Lung (tissue), 12 donors: ENCODE results near the gene HDHD3. TPM values are rescaled to one million over a fixed set of nuclear protein-coding genes. Genes with fewer than 3 reads are reported as not detected.
A peak's percentile ranks its signal among the peaks of the same experiment; 100 is the strongest.

Source experiments
- ATAC-seq: fragments of 200-7000 bp; cut with Tn5 transposase; one replicate; pipeline ENCODE4 v1.9.1; 2020; ENCODE audit warnings: moderate number of reproducible peaks; ENCODE audit not compliant: insufficient read depth, low FRiP score
- DNase-seq, 3 donors: peaks; one replicate each; pipeline ENCODE4 v3.0.0-alpha.2; 2013 to 2017
- H3K27ac ChIP-seq, 2 donors: one replicate each; pipeline ENCODE4 v1.5.1; 2013; ENCODE audit warnings: mild to moderate bottlenecking in 2 of 2, moderate library complexity in 2 of 2, control low read depth in 1 of 2, inconsistent platforms in 1 of 2, low read depth in 1 of 2, low read length in 1 of 2
- H3K27me3 ChIP-seq, 3 donors: one replicate each; pipeline ENCODE4 v1.5.1; 2013; ENCODE audit warnings: low read length in 2 of 3; ENCODE audit not compliant: control insufficient read depth in 3 of 3, insufficient read depth in 3 of 3
- H3K36me3 ChIP-seq, 4 donors: one replicate each; pipeline ENCODE4 v1.5.1; 2013; ENCODE audit warnings: low read length in 4 of 4, mild to moderate bottlenecking in 1 of 4, moderate library complexity in 1 of 4; ENCODE audit not compliant: control insufficient read depth in 4 of 4, insufficient read depth in 4 of 4
- H3K4me1 ChIP-seq, 5 donors: one replicate each; pipeline ENCODE4 v1.5.1; 2013; ENCODE audit warnings: low read length in 5 of 5, mild to moderate bottlenecking in 2 of 5, moderate library complexity in 1 of 5; ENCODE audit not compliant: control insufficient read depth in 5 of 5, insufficient read depth in 5 of 5
- H3K4me3 ChIP-seq: one replicate; pipeline ENCODE4 v1.5.1; 2013; ENCODE audit warnings: mild to moderate bottlenecking, control low read depth, moderate library complexity
- H3K9ac ChIP-seq, 2 donors: one replicate each; pipeline ENCODE4 v1.5.1; 2013; ENCODE audit warnings: low read length in 2 of 2, control low read depth in 1 of 2; ENCODE audit not compliant: insufficient read depth in 1 of 2
- H3K9me3 ChIP-seq, 4 donors: one replicate each; pipeline ENCODE4 v1.5.1; 2013; ENCODE audit warnings: low read length in 3 of 4, mild to moderate bottlenecking in 1 of 4, moderate library complexity in 1 of 4; ENCODE audit not compliant: control insufficient read depth in 4 of 4, insufficient read depth in 3 of 4
- CTCF ChIP-seq: IDR thresholded peaks from 2 replicates; pipeline ENCODE4 v1.5.1; 2012; ENCODE audit warnings: mild to moderate bottlenecking; ENCODE audit errors: control extremely low read depth, extremely low read depth
- WGBS, 2 donors: extraction: QIAGEN DNeasy Blood & Tissue Kit; methylation state at CpG; one replicate each; pipeline ENCODE4 v1.1.7; 2013; 5-methylcytosine and 5-hydroxymethylcytosine counted together
- polyA plus RNA-seq, 2 donors: library from polyadenylated mRNA; stranded (reverse); fragments of 200-250 nt; gene quantifications; one replicate each; pipeline ENCODE4 v1.2.1, GENCODE V29; 2013
- total RNA-seq, 2 donors: library from RNA; depleted of rRNA in 1 of 2; stranded (reverse); fragments of >200 nt in 1 of 2; gene quantifications; one replicate each; pipeline ENCODE4 v1.2.1, GENCODE V29; 2014 to 2021
- donor health status: control.
- donor health status: control.
- donor health status: Bipolar disorder and iron deficiency.
- donor health status: healthy.
- donor health status: DM: yes; HTN: yes; CAD: no.

Gene HDHD3
- total and polyA plus RNA-seq, 4 donors, result 17.0 to 21.1 (median 18.9) TPM

- no peak overlapping the region for H3K4me3 ChIP-seq
- ATAC-seq (no peak), DNase-seq (peak in 1 of 3 donors; percentile 33)
- no peaks in the 10 kb centered on the region for H3K9me3 ChIP-seq
- H3K36me3 ChIP-seq, result no peaks in the 10 kb centered on the region
- H3K9ac ChIP-seq, result no peak overlapping the region
- H3K27ac ChIP-seq, result no peak overlapping the region
- peaks cover 0 to 14% (median 1%) of the 10 kb centered on the region in 5 donors for H3K4me1 ChIP-seq
- H3K27me3 ChIP-seq, result no peaks in the 10 kb centered on the region
- no peak for TF ChIP-seq CTCF
- WGBS, 2 donors, result 73 to 78% methylated on average over 9 of the region's 9 CpGs
Observed at GRCh38 chr9:113341712-113342410, 34.9 kb downstream of the HDHD3 start.

GRCh38 chr9:113340011-113340699 lies 36.6 kb downstream of the HDHD3 start, which contains the start of gene WDR31:
Gene WDR31, minus strand, starts transcription at chr9:113340275. Its CDS starts 8,253 bp downstream, at chr9:113332022.
- peak within 1 kb of the TSS; percentile 94 for H3K4me3 ChIP-seq
- DNase-seq (peak; percentile 92 to 97 (median 92)), ATAC-seq (peak; percentile 99)
- peak within 1 kb of the TSS; percentile 63 to 84 for H3K27ac ChIP-seq
- H3K27me3 ChIP-seq, result no peaks in the 10 kb centered on the region
- 0 to 1% methylated on average over 45 to 46 of the region's 46 CpGs for WGBS, 2 donors
- H3K36me3 ChIP-seq, result no peaks in the 10 kb centered on the region
- no peak for TF ChIP-seq CTCF
- peak within 1 kb of the TSS in 1 of 2 donors; percentile 74 for H3K9ac ChIP-seq
- no peaks in the 10 kb centered on the region for H3K9me3 ChIP-seq
- peaks cover 0 to 14% (median 1%) of the 10 kb centered on the region in 5 donors for H3K4me1 ChIP-seq

- peaks cover 0 to 9% (median 0%) of the 10 kb centered on the region in 5 donors for H3K4me1 ChIP-seq
- TF ChIP-seq CTCF, result no peak
- H3K9me3 ChIP-seq, result no peaks in the 10 kb centered on the region
- H3K36me3 ChIP-seq, result no peaks in the 10 kb centered on the region
- DNase-seq (no peak), ATAC-seq (no peak)
- no peaks in the 10 kb centered on the region for H3K27me3 ChIP-seq
- 96 to 100% methylated on average over 2 of the region's 2 CpGs for WGBS, 2 donors
- H3K27ac ChIP-seq, result no peak overlapping the region
- no peak overlapping the region for H3K9ac ChIP-seq
- no peak overlapping the region for H3K4me3 ChIP-seq
Observed at GRCh38 chr9:113337714-113338113, 39.1 kb downstream of the HDHD3 start.
